Astrocyte (in vitro differentiated cells and primary cell): ENCODE data around the gene MTX3. TPM values are rescaled to one million over a fixed set of nuclear protein-coding genes. Genes with fewer than 3 reads are reported as not detected.
A peak's percentile ranks its signal among the peaks of the same experiment; 100 is the strongest.

ENCODE experiments used
- DNase-seq: peaks from one replicate; pipeline ENCODE4 v3.0.0-alpha.2; 2010; ENCODE audit warnings: low read depth
- FAIRE-seq: peaks from 2 replicates; lab custom pipeline; 2011; peaks lifted over from hg19 to GRCh38; lab: Jason Lieb, UNC
- H2AFZ ChIP-seq: 2 replicates; pipeline ENCODE4 v1.6.0; 2012; ENCODE audit warnings: low read depth, low read length, inconsistent platforms
- H3K27ac ChIP-seq: 2 replicates; pipeline ENCODE4 v1.5.1; 2011; ENCODE audit warnings: low read depth, low read length, inconsistent platforms
- H3K27me3 ChIP-seq: 2 replicates; pipeline ENCODE4 v1.6.0; 2011; ENCODE audit warnings: low read length, inconsistent platforms; ENCODE audit not compliant: insufficient read depth
- H3K36me3 ChIP-seq: 2 replicates; pipeline ENCODE4 v1.5.1; 2011; ENCODE audit warnings: low read length, inconsistent platforms; ENCODE audit not compliant: insufficient read depth
- H3K4me1 ChIP-seq: 2 replicates; pipeline ENCODE4 v1.5.1; 2011; ENCODE audit warnings: low read length, inconsistent platforms; ENCODE audit not compliant: insufficient read depth
- H3K4me2 ChIP-seq: 2 replicates; pipeline ENCODE4 v1.6.0; 2012; ENCODE audit warnings: low read length, inconsistent platforms
- H3K4me3 ChIP-seq: 2 replicates; pipeline ENCODE4 v1.5.1; 2011; ENCODE audit warnings: low read depth, mild to moderate bottlenecking, low read length, inconsistent platforms; ENCODE audit not compliant: insufficient read depth
- H3K79me2 ChIP-seq: 2 replicates; pipeline ENCODE4 v1.6.0; 2012; ENCODE audit warnings: mild to moderate bottlenecking, low read length, inconsistent platforms; ENCODE audit not compliant: insufficient read depth
- H3K9ac ChIP-seq: 2 replicates; pipeline ENCODE4 v1.6.0; 2012; ENCODE audit warnings: mild to moderate bottlenecking, low read length, inconsistent platforms
- H3K9me3 ChIP-seq: 2 replicates; pipeline ENCODE4 v1.5.1; 2012; ENCODE audit warnings: low read depth, mild to moderate bottlenecking, low read length, inconsistent platforms; ENCODE audit not compliant: insufficient read depth
- H4K20me1 ChIP-seq: 2 replicates; pipeline ENCODE4 v1.6.0; 2012; ENCODE audit warnings: low read length, inconsistent platforms; ENCODE audit not compliant: insufficient read depth
- H3K27ac Mint-ChIP-seq: one replicate; pipeline ENCODE4 v1.8.0; 2021; ENCODE audit warnings: mild to moderate bottlenecking, mixed read lengths; ENCODE audit not compliant: unreplicated experiment
- H3K27me3 Mint-ChIP-seq: one replicate; pipeline ENCODE4 v1.8.0; 2021; ENCODE audit warnings: low read depth, mixed read lengths; ENCODE audit not compliant: unreplicated experiment
- H3K36me3 Mint-ChIP-seq: one replicate; pipeline ENCODE4 v1.8.0; 2021; ENCODE audit warnings: low read depth, mixed read lengths; ENCODE audit not compliant: unreplicated experiment
- H3K4me1 Mint-ChIP-seq: one replicate; pipeline ENCODE4 v1.8.0; 2021; ENCODE audit warnings: low read depth, mixed read lengths; ENCODE audit not compliant: unreplicated experiment
- H3K4me3 Mint-ChIP-seq: one replicate; pipeline ENCODE4 v1.8.0; 2021; ENCODE audit warnings: mild to moderate bottlenecking, moderate library complexity, mixed read lengths; ENCODE audit not compliant: unreplicated experiment
- H3K9me3 Mint-ChIP-seq: one replicate; pipeline ENCODE4 v1.8.0; 2021; ENCODE audit warnings: mild to moderate bottlenecking, mixed read lengths; ENCODE audit not compliant: unreplicated experiment
- CTCF ChIP-seq: IDR thresholded peaks from 2 replicates; pipeline ENCODE4 v1.5.1; 2011; ENCODE audit warnings: low read depth, mild to moderate bottlenecking, inconsistent platforms, low read length, moderate library complexity; ENCODE audit not compliant: insufficient read depth
- EZH2 ChIP-seq: IDR thresholded peaks from 2 replicates; pipeline ENCODE4 v1.6.1; 2012; ENCODE audit warnings: mild to moderate bottlenecking, low read length, inconsistent platforms; ENCODE audit not compliant: insufficient read depth
- total RNA-seq: library from RNA; stranded (reverse); gene quantifications from 2 replicates; pipeline ENCODE4 v1.2.1, GENCODE V29; 2021

The MTX3 gene
- total RNA-seq, 1 donor from 2014 or later = 14.0 TPM

GRCh38 chr5:79962575-79963222, 28.4 kb downstream of the MTX3 start:
- Histone ChIP-seq H3K79me2 (no peaks in the 10 kb centered on the region), H3K4me3 (no peak overlapping the region), H3K36me3 (no peaks in the 10 kb centered on the region), H2AFZ (peak overlapping the region; percentile 58), H3K4me1 (peaks cover 11% of the 10 kb centered on the region), H4K20me1 (no peaks in the 10 kb centered on the region), H3K4me2 (peak overlapping the region; percentile 55), H3K9me3 (no peaks in the 10 kb centered on the region), H3K9ac (no peak overlapping the region), H3K27ac (no peak overlapping the region), H3K27me3 (no peaks in the 10 kb centered on the region)
- H3K27me3 Mint-ChIP-seq = no peaks in the 10 kb centered on the region
- H3K4me1 Mint-ChIP-seq = peaks cover 10% of the 10 kb centered on the region
- no peak overlapping the region for H3K4me3 Mint-ChIP-seq
- FAIRE-seq (no peak), DNase-seq (peak; percentile 32)
- H3K27ac Mint-ChIP-seq = peak overlapping the region; percentile 56
- TF ChIP-seq EZH2 (no peak), CTCF (no peak)
- H3K36me3 Mint-ChIP-seq = no peaks in the 10 kb centered on the region
- H3K9me3 Mint-ChIP-seq = no peaks in the 10 kb centered on the region

DNA sequence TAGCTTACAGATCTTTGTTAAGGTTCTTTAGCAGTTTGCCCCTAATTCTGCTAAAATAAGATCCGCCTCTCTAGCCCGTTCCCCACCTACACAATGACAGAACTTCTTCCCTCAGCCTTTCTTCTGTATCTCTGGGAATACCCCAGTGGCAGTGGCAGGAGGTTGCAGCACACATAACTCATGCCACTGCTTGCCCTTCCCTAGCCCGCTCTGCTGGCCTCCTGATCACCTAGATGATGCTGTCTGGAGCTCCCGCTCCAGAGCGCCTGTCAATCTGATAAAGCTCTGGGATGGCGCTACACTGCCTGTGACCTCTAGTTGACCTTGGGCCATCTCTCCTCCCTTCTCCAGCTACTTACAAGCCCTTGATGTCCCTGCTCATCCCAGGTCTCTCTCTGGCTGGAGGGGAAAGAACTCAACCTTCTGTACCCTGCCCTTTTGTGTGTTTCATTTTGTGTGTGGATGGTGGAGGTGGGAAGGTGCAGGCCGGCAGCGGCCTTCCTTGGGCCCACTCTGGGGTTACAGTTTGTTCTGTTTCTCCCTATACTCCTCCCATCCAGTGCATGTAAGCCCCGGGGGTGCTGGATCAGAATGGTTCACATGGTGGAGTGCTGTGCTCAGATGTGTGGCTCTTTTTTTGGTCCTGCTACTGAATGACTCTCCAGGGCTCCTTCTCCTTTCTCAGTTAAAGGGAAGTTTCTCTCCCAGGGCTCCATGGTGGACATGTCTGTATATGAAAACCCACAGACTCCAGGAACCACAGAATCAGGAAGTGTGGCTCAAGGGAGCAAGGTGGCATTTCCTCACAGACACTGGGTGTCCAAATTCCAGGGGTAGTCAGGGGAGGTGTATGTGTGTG, 29.1 kb downstream of the MTX3 start:
- H3K4me2 ChIP-seq = peak overlapping the region; percentile 55
- no peaks in the 10 kb centered on the region for H4K20me1 ChIP-seq
- no peaks in the 10 kb centered on the region for H3K36me3 ChIP-seq
- H3K27me3 Mint-ChIP-seq = no peaks in the 10 kb centered on the region
- H3K4me3 Mint-ChIP-seq = no peak overlapping the region
- no peaks in the 10 kb centered on the region for H3K9me3 Mint-ChIP-seq
- no peaks in the 10 kb centered on the region for H3K9me3 ChIP-seq
- no peak overlapping the region for H3K27ac ChIP-seq
- peaks cover 14% of the 10 kb centered on the region for H3K4me1 Mint-ChIP-seq
- H3K9ac ChIP-seq = no peak overlapping the region
- no peak for FAIRE-seq
- peaks cover 11% of the 10 kb centered on the region for H3K4me1 ChIP-seq
- H3K79me2 ChIP-seq = no peaks in the 10 kb centered on the region
- no peaks in the 10 kb centered on the region for H3K36me3 Mint-ChIP-seq
- TF ChIP-seq EZH2 = no peak
- TF ChIP-seq CTCF = no peak
- no peak for DNase-seq
- no peaks in the 10 kb centered on the region for H3K27me3 ChIP-seq
- H3K27ac Mint-ChIP-seq = peak overlapping the region; percentile 56
- peak overlapping the region; percentile 58 for H2AFZ ChIP-seq
- no peak overlapping the region for H3K4me3 ChIP-seq
